Activated CD8-positive, alpha-beta memory T cell treated with anti-CD3 and anti-CD28 coated beads, Interleukin-2, amount 50 U/mL, for 24 hours (primary cell): ENCODE measurements around the gene RIMBP2.

ENCODE experiments used
- DNase-seq: peaks from one replicate; pipeline ENCODE4 v3.0.0-alpha.2; 2020; ENCODE audit errors: extremely low read depth

Gene RIMBP2

GRCh38 chr12:130633771-130634170 lies 82.3 kb downstream of the RIMBP2 start:
- DNase-seq, result no peak

- DNase-seq, result no peak
These were observed 83.5 kb downstream of the RIMBP2 start for GRCh38 chr12:130632642-130633041.

DNA sequence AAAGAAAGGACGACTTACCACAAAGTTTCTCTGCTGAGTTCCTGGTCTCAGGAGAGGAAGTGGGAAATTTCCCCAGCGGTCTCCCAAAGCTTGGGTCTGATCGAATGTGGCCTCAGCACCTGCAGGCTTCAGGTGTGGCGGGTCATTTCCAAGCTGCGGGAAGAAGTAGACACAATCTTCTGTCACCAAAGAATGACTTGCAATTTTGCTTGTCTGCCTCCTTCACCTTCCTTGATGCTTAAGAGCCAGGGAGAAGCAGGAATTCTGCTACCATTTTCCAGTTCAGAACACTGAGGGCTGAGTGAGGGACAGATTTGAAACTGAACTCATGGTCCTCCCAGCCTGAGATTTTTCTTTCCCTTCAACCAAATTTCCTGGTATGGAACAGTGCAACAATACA lies 87.8 kb downstream of the RIMBP2 start:
- DNase-seq, result no peak

- no peak for DNase-seq
These were observed 88.9 kb downstream of the RIMBP2 start for GRCh38 chr12:130627175-130627574.

DNA sequence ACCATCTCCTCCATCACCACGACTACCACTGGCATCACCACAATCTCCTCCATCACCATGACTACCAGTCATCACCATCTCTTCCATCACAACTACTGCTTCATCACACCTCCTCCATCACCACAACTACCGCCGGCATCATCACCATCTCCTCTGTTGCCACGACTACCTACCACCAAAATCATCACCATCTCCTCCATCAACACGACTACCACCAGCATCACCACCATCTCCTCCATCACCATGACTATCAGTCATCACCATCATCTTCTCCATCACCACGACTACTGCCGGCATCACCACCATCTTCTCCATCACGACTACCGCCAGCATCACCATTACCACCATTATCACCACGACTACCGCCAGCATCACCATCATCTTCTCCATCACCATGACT lies 89.5 kb downstream of the RIMBP2 start:
- no peak for DNase-seq

DNA sequence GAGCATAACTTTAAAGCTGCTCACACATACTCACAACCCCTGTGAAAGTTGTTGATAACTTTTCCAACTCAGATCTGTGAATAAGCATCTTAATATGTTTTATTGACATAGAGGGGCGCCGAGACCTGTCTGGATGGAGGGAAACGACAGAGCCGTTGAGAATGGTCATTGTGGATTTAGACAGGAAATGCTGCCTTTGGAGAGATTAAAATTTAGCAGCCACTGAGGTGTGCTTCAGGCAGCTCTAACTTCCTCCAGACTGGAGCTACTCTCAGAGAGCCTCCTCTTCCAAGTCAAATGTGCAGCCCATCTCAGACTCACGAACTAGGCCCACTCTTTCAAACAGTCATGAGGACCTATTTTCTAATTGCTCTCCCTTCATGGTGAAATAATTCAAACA lies 90.9 kb downstream of the RIMBP2 start:
- no peak for DNase-seq

- DNase-seq, result no peak
These were observed 93.3 kb downstream of the RIMBP2 start for GRCh38 chr12:130622803-130623202.

DNA sequence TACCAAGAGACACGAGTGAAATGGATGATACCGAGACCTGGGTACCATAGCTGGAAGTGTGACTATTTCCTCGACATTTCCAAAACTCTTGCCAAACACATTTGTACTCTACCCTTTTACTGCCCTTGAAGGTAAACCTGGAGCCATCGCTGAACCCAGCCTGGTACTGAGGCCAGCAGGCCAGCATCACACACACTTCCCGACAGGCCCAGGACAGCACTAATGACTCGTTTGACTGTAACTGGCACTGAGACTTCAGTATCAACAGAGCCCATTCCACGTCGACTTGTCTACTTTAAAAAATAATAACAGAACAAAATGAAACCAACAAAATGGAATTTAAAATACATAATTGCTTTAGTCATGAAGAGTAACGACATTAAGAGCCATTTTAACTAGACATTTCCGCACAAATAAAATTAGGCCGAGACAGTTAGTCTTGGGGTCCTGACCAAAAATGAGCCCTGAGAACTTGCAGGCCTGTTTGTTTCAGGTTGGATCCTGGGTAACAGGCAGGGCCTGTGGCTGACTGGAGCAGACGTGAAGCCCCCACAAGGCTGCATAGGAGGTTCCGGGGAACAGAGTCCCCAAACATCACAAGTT lies 94.3 kb downstream of the RIMBP2 start:
- no peak for DNase-seq

GRCh38 chr12:130620756-130621155 lies 95.3 kb downstream of the RIMBP2 start:
- DNase-seq, result no peak

GRCh38 chr12:130620281-130620680 lies 95.8 kb downstream of the RIMBP2 start:
- no peak for DNase-seq

- no peak for DNase-seq
These were observed 96.6 kb downstream of the RIMBP2 start for GRCh38 chr12:130619385-130620001.

DNA sequence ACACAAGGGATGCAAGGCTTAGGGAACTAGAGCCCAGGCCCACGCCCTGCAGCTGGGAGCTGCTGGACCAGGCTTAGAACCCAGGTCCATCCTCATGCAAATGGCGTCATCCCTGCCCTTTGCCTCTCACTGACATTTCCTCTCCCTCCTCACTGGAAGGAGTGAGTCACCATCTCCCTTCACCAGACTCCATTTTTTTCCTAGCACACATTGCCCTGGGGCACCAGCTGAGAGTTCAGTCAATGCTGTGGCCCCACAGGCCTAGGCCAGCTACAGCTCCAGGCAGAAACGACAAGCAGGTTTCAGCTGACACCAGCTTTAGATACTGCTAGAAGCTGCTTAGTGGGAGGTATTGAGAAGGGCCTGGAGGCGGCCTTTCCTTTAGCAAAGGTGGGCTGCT lies 98.9 kb downstream of the RIMBP2 start:
- no peak for DNase-seq

GRCh38 chr12:130615861-130616345 lies 100.2 kb downstream of the RIMBP2 start:
- DNase-seq, result no peak

- no peak for DNase-seq
These were observed 101.6 kb downstream of the RIMBP2 start for GRCh38 chr12:130614530-130614905.

- no peak for DNase-seq
These were observed 102.1 kb downstream of the RIMBP2 start for GRCh38 chr12:130613831-130614529.

- DNase-seq, result no peak
These were observed 103.0 kb downstream of the RIMBP2 start for GRCh38 chr12:130613131-130613530.

- no peak for DNase-seq
These were observed 104.8 kb downstream of the RIMBP2 start for GRCh38 chr12:130611026-130611905.

GRCh38 chr12:130609966-130610365 lies 106.1 kb downstream of the RIMBP2 start:
- DNase-seq, result no peak

DNA sequence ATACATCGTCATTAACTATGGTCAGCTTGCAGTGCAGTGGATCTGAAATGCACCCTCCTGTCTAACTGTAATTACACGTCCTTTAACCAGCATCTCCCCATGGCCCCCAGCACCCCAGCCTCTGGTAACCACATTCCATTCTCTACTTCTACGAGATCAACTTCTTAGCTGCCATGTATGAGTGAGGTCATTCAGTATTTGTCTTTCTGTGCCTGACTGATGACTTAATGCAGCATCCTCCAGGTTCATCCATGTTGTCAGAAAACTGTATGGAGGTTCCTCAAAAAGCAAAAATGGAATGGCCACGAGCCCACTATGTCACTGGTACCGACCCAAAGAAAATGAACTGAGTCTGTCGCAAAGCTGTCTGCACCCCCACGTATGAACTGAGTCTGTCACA lies 107.3 kb downstream of the RIMBP2 start:
- DNase-seq, result no peak

DNA sequence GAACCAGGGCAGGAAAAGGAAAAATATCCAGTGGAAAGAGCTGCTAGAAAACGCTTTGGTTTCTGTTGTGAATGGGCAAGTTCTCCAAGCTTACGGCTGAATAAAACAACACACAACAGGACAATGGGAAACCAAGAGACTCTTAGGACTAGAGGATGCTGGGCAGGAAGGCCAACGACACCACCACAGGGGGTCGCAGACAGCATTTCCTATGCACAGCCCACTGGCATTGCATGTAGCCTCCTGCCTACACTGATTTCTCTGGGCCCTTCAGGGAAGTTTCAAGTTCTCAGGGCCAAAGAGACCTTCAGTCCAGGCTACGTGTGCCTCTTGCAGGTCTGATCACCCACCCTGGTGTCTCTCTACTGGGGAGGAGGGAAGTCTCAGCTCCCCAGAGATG lies 108.0 kb downstream of the RIMBP2 start:
- no peak for DNase-seq

GRCh38 chr12:130606231-130606630 lies 109.9 kb downstream of the RIMBP2 start:
- no peak for DNase-seq

DNA sequence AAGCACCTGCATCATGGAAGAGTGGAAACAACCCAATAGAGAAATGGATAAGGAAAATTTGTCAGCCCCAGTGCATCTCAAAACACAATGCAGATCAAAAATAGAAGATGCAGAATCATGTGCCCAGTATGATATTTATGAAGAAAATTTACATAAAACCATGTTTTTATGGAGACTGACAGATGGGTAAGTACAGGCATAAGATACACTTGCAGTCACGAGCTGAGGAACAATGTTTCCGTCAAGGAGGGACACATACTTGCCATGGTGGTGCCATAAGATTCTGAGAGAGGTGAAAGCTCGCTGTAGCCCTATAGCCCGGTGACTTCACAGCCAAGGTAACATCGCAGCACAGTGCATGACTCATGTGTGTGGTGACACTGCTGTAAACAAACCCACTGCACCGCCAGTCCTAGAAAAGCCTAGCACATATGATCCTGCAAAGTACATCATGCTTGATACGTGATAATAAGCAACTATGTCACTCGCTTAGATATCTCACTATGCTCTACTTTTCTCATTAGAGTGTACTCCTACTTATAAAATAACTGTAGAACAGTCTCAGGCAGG lies 112.6 kb downstream of the RIMBP2 start:
- no peak for DNase-seq
